ENCODE measurements around the gene LIN28B.

GRCh38 chr6:105021399-105021798, 64.5 kb downstream of the LIN28B start:
- TF ChIP-seq EZH2 (IDR thresholded peaks at IDR 0.05; ENCODE audit: low read depth, unreplicated experiment) (no peak), CTCF (conservative IDR thresholded peaks at IDR 0.05; ENCODE audit: low read depth in 2 of 2) (no peak), POLR2AphosphoS5 (IDR thresholded peaks at IDR 0.05; ENCODE audit: low read depth) (no peak), EZH2phosphoT487 (IDR thresholded peaks at IDR 0.05; ENCODE audit: unreplicated experiment) (no peak), CREB1 (CRISPR knock-in tag; IDR thresholded peaks at IDR 0.05; ENCODE audit: low read depth) (no peak), ZNF331 (CRISPR knock-in tag; IDR thresholded peaks at IDR 0.05; ENCODE audit: low read depth) (no peak), STAT1 (IDR thresholded peaks at IDR 0.05; ENCODE audit: unreplicated experiment) (no peak), ZNF114 (CRISPR knock-in tag; IDR thresholded peaks at IDR 0.05) (no peak), JUNB (IDR thresholded peaks at IDR 0.05; ENCODE audit: unreplicated experiment) (no peak), NANOG (IDR thresholded peaks at IDR 0.05; ENCODE audit: borderline replicate concordance) (no peak), ETS1 (IDR thresholded peaks at IDR 0.05) (no peak)
- TF ChIP-seq, protein P1, sequence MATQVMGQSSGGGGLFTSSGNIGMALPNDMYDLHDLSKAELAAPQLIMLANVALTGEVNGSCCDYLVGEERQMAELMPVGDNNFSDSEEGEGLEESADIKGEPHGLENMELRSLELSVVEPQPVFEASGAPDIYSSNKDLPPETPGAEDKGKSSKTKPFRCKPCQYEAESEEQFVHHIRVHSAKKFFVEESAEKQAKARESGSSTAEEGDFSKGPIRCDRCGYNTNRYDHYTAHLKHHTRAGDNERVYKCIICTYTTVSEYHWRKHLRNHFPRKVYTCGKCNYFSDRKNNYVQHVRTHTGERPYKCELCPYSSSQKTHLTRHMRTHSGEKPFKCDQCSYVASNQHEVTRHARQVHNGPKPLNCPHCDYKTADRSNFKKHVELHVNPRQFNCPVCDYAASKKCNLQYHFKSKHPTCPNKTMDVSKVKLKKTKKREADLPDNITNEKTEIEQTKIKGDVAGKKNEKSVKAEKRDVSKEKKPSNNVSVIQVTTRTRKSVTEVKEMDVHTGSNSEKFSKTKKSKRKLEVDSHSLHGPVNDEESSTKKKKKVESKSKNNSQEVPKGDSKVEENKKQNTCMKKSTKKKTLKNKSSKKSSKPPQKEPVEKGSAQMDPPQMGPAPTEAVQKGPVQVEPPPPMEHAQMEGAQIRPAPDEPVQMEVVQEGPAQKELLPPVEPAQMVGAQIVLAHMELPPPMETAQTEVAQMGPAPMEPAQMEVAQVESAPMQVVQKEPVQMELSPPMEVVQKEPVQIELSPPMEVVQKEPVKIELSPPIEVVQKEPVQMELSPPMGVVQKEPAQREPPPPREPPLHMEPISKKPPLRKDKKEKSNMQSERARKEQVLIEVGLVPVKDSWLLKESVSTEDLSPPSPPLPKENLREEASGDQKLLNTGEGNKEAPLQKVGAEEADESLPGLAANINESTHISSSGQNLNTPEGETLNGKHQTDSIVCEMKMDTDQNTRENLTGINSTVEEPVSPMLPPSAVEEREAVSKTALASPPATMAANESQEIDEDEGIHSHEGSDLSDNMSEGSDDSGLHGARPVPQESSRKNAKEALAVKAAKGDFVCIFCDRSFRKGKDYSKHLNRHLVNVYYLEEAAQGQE (IDR thresholded peaks at IDR 0.05; ENCODE audit: unreplicated experiment) = no peak
- TF ChIP-seq, protein P2, sequence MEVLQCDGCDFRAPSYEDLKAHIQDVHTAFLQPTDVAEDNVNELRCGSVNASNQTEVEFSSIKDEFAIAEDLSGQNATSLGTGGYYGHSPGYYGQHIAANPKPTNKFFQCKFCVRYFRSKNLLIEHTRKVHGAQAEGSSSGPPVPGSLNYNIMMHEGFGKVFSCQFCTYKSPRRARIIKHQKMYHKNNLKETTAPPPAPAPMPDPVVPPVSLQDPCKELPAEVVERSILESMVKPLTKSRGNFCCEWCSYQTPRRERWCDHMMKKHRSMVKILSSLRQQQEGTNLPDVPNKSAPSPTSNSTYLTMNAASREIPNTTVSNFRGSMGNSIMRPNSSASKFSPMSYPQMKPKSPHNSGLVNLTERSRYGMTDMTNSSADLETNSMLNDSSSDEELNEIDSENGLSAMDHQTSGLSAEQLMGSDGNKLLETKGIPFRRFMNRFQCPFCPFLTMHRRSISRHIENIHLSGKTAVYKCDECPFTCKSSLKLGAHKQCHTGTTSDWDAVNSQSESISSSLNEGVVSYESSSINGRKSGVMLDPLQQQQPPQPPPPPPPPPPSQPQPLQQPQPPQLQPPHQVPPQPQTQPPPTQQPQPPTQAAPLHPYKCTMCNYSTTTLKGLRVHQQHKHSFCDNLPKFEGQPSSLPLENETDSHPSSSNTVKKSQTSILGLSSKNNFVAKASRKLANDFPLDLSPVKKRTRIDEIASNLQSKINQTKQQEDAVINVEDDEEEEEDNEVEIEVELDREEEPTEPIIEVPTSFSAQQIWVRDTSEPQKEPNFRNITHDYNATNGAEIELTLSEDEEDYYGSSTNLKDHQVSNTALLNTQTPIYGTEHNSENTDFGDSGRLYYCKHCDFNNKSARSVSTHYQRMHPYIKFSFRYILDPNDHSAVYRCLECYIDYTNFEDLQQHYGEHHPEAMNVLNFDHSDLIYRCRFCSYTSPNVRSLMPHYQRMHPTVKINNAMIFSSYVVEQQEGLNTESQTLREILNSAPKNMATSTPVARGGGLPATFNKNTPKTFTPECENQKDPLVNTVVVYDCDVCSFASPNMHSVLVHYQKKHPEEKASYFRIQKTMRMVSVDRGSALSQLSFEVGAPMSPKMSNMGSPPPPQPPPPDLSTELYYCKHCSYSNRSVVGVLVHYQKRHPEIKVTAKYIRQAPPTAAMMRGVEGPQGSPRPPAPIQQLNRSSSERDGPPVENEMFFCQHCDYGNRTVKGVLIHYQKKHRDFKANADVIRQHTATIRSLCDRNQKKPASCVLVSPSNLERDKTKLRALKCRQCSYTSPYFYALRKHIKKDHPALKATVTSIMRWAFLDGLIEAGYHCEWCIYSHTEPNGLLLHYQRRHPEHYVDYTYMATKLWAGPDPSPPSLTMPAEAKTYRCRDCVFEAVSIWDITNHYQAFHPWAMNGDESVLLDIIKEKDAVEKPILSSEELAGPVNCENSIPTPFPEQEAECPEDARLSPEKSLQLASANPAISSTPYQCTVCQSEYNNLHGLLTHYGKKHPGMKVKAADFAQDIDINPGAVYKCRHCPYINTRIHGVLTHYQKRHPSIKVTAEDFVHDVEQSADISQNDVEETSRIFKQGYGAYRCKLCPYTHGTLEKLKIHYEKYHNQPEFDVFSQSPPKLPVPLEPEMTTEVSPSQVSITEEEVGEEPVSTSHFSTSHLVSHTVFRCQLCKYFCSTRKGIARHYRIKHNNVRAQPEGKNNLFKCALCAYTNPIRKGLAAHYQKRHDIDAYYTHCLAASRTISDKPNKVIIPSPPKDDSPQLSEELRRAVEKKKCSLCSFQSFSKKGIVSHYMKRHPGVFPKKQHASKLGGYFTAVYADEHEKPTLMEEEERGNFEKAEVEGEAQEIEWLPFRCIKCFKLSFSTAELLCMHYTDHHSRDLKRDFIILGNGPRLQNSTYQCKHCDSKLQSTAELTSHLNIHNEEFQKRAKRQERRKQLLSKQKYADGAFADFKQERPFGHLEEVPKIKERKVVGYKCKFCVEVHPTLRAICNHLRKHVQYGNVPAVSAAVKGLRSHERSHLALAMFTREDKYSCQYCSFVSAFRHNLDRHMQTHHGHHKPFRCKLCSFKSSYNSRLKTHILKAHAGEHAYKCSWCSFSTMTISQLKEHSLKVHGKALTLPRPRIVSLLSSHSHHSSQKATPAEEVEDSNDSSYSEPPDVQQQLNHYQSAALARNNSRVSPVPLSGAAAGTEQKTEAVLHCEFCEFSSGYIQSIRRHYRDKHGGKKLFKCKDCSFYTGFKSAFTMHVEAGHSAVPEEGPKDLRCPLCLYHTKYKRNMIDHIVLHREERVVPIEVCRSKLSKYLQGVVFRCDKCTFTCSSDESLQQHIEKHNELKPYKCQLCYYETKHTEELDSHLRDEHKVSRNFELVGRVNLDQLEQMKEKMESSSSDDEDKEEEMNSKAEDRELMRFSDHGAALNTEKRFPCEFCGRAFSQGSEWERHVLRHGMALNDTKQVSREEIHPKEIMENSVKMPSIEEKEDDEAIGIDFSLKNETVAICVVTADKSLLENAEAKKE (CRISPR knock-in tag; IDR thresholded peaks at IDR 0.05) = no peak
